T-helper 1 cell treated with Interleukin-12 subunit alpha and Interleukin-12 subunit beta and Interleukin-4 antibody, amounts not matched to agents 30 ng/mL and 1 ng/mL, for 36 hours (primary cell): Measurements from ENCODE around the gene KCTD5. TPM values are rescaled to one million over a fixed set of nuclear protein-coding genes. Genes with fewer than 3 reads are reported as not detected.

Source experiments
- intact Hi-C: fragments of 100-400 bp; cut with micrococcal nuclease; formaldehyde crosslinking; loops from one replicate; pipeline ENCODE4 v1.15.1; 2024
- total RNA-seq: library from RNA; stranded (reverse); gene quantifications from 2 replicates; pipeline ENCODE4 v1.2.3, GENCODE V29; 2022

The KCTD5 gene
- total RNA-seq, 1 donor from 2014 or later = 41.8 TPM

DNA sequence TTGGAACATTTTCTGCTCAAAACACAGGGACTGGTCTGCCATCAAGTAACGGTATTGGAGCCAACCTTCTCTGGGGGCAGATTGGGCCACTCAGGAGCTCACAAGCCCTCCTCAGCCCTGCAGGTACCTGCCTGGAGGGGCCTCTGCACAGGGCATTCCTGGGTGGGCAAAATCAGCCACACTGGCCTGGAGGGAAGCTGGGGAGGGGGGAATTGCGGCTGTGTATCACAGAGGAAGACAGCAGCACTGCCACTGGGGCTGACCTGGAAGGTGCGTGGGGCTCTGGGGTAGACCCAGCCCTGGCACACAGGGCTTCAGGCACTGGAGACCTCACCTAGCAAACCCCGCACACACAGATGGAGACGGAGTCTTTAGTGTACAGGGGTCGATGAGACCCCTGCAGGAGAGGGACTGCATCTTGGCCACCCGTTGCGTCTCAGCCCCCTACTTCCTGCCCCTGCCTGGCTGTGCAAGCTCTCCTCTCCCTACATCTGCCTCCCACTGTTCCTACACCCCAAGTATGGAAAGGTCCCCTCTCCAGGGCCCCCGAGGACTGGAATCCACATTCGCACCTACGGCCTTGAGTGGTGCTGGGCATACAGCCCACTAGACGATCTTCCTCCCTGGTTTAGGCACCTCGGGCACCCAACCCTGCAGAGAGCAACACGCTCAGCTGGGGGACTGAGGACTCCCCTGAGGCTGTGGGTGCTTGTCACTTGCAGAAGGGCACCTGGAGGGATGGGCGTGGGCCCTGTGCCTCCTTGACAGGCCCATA, 63.0 kb downstream of the KCTD5 start:
- intact Hi-C loops = no loop called here

DNA sequence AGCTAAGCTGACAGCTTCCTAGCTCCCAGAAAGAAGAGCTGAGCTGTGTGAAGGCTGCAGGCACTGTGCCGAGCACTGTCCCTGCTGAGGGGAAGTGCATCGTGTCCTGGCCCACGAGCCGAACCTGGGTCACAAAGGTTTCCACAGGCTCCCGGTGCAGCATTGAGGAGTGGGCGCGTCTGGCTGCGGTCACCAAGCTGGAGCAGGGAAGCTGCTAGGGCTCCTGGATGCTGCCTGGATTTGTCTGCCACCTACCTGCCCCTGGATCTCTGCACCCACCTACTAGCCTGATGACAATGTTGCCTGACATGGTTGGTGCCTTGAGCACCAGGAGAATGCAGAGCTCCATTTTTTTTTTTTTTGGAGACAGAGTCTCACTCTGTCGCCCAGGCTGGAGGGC, 63.6 kb downstream of the KCTD5 start:
- intact Hi-C loops = no loop called here

- intact Hi-C loops = no loop called here
These were observed 66.6 kb downstream of the KCTD5 start for GRCh38 chr16:2748757-2749455.

- intact Hi-C loops = no loop called here
These were observed 67.2 kb downstream of the KCTD5 start for GRCh38 chr16:2749476-2749875.

GRCh38 chr16:2749936-2750335, 67.6 kb downstream of the KCTD5 start:
- intact Hi-C loops = loop anchor here (10.0 kb wide), 1 partner anchor 405 kb away; no protein-coding TSS in a partner anchor

GRCh38 chr16:2751577-2752034, 69.3 kb downstream of the KCTD5 start:
- intact Hi-C loops = loop anchor here (1.0 to 10.0 kb wide), 11 partner anchors 26 to 704 kb away; partner anchors contain the start of genes ELOB, KCTD5, NTHL1 and TSC2

DNA sequence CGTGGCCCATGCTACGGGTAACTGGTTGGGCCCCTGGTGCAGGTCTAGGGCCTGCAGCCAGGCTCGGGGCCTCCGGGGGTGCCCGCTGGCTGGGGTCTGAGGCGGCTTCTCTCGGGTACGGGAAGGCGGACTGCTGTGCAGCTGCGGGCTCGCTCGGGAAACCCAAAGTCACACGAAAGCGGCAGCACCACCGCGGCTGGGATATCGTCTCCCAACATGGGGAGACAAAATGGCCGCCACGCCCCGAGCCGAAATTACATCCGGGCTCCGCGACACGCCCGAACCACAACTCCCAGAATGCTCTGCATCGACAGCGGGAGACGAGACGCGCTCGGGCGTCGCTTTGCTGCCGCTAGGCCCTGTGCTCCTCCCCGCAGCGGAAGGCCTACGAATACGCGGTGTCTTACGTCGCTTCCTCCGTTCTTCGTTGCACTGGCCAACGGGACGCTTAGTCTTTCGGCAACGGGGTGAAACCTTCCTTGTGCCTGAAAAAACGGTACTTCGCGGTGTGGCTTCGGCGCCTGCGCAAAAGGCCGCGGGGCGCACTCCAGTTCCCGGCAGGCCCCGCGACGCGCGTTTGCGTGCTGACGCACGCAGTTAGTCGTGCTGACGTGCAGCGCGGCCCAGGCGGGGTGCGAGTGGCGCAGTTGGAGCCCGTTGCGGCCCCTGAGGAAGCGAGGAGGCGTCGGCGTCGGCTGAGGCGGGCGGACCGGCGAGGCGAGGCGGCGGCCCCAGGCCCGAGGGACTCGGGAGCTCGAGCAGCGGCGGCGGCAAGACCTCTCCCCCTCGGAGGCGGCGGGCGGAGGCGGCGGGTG, 69.9 kb downstream of the KCTD5 start, which contains the start of gene SRRM2:
SRRM2 (plus strand) TSS at position 604 of the 815 bp plus-strand sequence. CDS start 3,727 bp downstream, outside the sequence.
- intact Hi-C loops = loop anchor here (1.0 to 10.0 kb wide), 11 partner anchors 25 to 705 kb away; partner anchors contain the start of genes ELOB, KCTD5, NTHL1 and TSC2

- intact Hi-C loops = loop anchor here (1.0 to 10.0 kb wide), 11 partner anchors 24 to 706 kb away; partner anchors contain the start of genes ELOB, KCTD5, NTHL1 and TSC2
These were observed 70.8 kb downstream of the KCTD5 start for GRCh38 chr16:2752850-2753732.

DNA sequence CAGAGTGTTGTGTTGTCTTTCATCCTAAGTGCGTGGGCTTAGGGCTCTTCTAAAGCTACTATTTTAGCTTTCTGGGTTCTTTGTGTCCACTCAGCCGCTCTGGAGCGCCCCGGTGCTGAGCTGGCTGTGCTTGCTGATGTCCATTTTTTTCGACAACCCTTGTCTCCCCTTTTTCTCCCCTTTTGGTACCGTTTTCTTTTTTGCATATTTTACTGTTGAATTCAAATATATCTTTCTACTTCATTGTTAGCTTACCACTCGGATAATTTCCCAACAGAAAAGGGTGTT, 71.4 kb downstream of the KCTD5 start:
- intact Hi-C loops = loop anchor here (2.0 to 10.0 kb wide), 2 partner anchors 221 to 401 kb away; no protein-coding TSS in a partner anchor

DNA sequence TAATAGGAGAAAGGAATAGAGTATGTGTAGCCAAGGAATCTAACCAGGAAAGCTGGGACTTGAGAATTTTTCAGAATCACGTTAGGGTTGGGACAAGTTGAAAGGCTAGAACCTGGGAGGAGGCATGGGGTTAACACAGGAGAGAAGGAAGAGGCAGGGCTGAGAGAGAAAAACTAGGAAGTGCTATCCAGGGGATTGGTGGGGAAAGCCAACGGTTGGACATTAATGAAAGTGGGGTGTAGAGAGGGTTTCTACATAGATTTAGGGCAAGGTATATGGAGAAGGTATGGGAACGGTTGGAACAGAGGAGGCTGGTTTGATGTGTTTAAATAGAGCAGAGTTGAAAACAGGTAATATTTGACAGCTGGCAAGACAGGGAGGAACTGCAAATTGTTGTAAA, 72.8 kb downstream of the KCTD5 start:
- intact Hi-C loops = loop anchor here (10.0 kb wide), 1 partner anchor 400 kb away; no protein-coding TSS in a partner anchor

- intact Hi-C loops = loop anchor here (10.0 kb wide), 1 partner anchor 398 kb away; no protein-coding TSS in a partner anchor
These were observed 74.1 kb downstream of the KCTD5 start for GRCh38 chr16:2756288-2757015.

DNA sequence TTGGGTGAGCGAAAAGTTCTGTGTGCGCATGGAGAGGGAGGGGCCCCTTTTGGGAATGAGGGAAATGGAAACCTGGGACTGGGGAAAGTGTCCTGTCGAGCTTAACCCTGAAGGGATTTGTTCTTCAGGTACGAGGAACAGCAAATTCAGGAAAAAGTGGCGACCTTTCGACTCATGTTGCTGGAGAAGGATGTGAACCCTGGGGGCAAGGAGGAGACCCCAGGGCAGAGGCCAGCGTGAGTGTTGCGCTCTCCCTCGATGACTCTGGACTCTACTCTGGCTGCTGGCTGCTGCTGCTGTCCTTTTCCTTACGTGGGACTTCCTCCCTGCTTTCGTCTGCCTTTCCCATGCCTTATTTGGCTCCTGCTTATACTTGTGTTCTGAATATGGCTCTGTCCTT, 75.0 kb downstream of the KCTD5 start:
- intact Hi-C loops = loop anchor here (10.0 kb wide), 1 partner anchor 397 kb away; no protein-coding TSS in a partner anchor

Other genes starting within 250 kb of the KCTD5 start
- 19.0 and 19.6 TPM in 2 replicates for gene TEDC2, start 222.4 kb upstream of the KCTD5 start, total RNA-seq
- not detected in 2 replicates for gene NTN3, start 211.2 kb upstream of the KCTD5 start, total RNA-seq
- 10.1 and 11.3 TPM in 2 replicates for gene TBC1D24, start 207.4 kb upstream of the KCTD5 start, total RNA-seq
- gene ATP6V0C, start 168.6 kb upstream of the KCTD5 start, total RNA-seq = 113 and 117 TPM in 2 replicates
- 54.0 and 63.5 TPM in 2 replicates for gene AMDHD2, start 162.2 kb upstream of the KCTD5 start, total RNA-seq
- 0.44 and 0.66 TPM in 2 replicates for gene CEMP1, start 151.1 kb upstream of the KCTD5 start, total RNA-seq
- gene PDPK1, start 144.5 kb upstream of the KCTD5 start, total RNA-seq = 52.6 and 54.6 TPM in 2 replicates
- 0.88 and 1.4 TPM in 2 replicates for gene PRSS27, start 37.7 kb downstream of the KCTD5 start, total RNA-seq
- 547 and 552 TPM in 2 replicates for gene SRRM2, start 70.1 kb downstream of the KCTD5 start, total RNA-seq
- gene ELOB, start 94.8 kb downstream of the KCTD5 start, total RNA-seq = 263 and 264 TPM in 2 replicates
- gene PRSS33, start 105.0 kb downstream of the KCTD5 start, total RNA-seq = not detected in 2 replicates
- not detected in 2 replicates for gene PRSS41, start 115.9 kb downstream of the KCTD5 start, total RNA-seq
- 5.0 and 6.5 TPM in 2 replicates for gene PRSS21, start 134.7 kb downstream of the KCTD5 start, total RNA-seq
- 23.2 and 24.3 TPM in 2 replicates for gene ZG16B, start 147.8 kb downstream of the KCTD5 start, total RNA-seq
- not detected in 2 replicates for gene PRSS22, start 175.6 kb downstream of the KCTD5 start, total RNA-seq
- gene FLYWCH2, start 200.7 kb downstream of the KCTD5 start, total RNA-seq = 21.1 and 24.2 TPM in 2 replicates
- 74.3 and 83.1 TPM in 2 replicates for gene FLYWCH1, start 229.4 kb downstream of the KCTD5 start, total RNA-seq